ENCODE measurements around the gene GOLT1B. TPM values are rescaled to one million over a fixed set of nuclear protein-coding genes. Genes with fewer than 3 reads are reported as not detected.
A peak's percentile ranks its signal among the peaks of the same experiment; 100 is the strongest.

GOLT1B gene
- total RNA-seq, 1 donor, result 99.3 TPM

DNA sequence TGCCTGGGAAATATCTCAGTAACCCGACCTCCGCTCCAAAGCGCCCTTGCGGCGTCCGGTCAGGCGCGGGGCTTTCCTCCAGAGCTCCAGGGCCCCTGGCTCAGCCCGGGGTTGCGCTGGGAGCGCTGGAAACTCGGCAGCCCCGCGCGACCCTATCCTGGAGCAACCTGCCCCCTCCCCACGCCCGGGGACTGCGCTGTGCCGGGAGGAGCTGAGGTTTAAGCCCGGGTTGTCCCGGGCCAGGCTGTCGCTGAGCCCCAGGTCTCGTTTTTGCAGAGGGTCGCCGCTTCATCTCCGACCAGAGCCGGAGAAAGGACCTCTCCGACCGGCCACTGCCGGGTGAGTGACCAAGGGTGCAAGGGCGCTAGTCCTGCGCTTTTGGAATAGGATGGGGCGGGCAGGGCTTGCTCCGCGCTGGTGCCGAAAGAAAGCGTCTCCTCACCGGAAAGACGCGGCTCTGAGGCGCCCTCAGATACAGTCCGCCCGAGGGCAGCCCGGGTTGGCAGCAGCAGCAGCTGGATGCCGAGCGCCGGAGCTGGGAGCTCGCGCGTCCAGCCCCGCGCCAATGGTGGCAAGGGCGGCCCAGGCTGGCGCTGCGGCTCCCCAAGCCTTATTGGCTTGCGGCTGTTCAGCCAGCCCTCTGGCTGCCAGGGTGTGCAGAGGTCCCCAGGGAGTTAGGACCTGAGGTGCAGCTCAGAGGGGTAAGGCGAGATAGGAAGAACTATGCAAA, 26.0 kb downstream of the GOLT1B start:
- TF ChIP-seq, protein P1, sequence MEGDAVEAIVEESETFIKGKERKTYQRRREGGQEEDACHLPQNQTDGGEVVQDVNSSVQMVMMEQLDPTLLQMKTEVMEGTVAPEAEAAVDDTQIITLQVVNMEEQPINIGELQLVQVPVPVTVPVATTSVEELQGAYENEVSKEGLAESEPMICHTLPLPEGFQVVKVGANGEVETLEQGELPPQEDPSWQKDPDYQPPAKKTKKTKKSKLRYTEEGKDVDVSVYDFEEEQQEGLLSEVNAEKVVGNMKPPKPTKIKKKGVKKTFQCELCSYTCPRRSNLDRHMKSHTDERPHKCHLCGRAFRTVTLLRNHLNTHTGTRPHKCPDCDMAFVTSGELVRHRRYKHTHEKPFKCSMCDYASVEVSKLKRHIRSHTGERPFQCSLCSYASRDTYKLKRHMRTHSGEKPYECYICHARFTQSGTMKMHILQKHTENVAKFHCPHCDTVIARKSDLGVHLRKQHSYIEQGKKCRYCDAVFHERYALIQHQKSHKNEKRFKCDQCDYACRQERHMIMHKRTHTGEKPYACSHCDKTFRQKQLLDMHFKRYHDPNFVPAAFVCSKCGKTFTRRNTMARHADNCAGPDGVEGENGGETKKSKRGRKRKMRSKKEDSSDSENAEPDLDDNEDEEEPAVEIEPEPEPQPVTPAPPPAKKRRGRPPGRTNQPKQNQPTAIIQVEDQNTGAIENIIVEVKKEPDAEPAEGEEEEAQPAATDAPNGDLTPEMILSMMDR (IDR thresholded peaks at IDR 0.05; ENCODE audit: insufficient read depth, low read depth, low read length), result no peak
- peak; percentile 37 for DNase-seq (ENCODE audit: low read depth)
- peak overlapping the region; percentile 65 for H3K4me3 ChIP-seq (ENCODE audit: low read depth, low read length)

DNA sequence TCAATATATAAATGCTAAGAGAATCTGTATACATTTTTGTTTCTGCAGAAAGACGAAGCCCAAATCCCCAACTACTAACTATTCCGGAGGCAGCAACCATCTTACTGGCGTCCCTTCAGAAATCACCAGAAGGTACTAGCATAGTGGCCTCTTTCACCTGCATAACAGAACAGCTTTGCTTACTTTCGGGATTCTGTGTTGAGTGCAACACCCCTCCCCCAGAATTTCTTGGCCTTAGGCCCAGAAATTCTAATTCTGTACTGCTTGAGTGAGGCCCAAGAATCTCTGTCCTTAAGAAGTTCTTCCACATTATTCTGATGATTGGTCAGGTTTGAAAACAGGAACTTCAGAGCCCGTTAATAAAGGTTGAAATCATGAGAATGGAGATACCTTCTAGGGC, 27.4 kb downstream of the GOLT1B start:
- DNase-seq (ENCODE audit: low read depth), result no peak
- no peak overlapping the region for H3K4me3 ChIP-seq (ENCODE audit: low read depth, low read length)
- TF ChIP-seq, protein P1 (IDR thresholded peaks at IDR 0.05; ENCODE audit: insufficient read depth, low read depth, low read length), result no peak

DNA sequence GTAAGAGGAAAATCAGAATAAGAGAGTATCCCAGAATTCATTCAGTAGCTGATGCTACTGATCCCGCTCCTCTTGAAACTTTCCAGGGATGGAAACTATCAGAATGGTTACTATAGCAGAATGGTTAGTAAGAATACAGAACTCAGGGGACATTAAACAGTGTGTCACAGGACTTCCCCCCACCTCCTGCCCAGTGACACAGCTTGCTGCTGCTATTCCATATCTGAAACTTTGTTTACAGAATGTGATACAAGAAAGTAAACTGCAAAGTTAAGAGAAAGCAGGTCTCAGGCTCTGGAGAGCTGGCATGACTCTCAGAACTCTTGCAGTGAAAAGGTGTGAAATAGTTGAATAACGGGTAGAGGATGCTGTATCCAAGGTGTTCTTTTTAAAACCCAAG, 27.9 kb downstream of the GOLT1B start:
- no peak overlapping the region for H3K4me3 ChIP-seq (ENCODE audit: low read depth, low read length)
- TF ChIP-seq, protein P1 (IDR thresholded peaks at IDR 0.05; ENCODE audit: insufficient read depth, low read depth, low read length), result no peak
- no peak for DNase-seq (ENCODE audit: low read depth)

DNA sequence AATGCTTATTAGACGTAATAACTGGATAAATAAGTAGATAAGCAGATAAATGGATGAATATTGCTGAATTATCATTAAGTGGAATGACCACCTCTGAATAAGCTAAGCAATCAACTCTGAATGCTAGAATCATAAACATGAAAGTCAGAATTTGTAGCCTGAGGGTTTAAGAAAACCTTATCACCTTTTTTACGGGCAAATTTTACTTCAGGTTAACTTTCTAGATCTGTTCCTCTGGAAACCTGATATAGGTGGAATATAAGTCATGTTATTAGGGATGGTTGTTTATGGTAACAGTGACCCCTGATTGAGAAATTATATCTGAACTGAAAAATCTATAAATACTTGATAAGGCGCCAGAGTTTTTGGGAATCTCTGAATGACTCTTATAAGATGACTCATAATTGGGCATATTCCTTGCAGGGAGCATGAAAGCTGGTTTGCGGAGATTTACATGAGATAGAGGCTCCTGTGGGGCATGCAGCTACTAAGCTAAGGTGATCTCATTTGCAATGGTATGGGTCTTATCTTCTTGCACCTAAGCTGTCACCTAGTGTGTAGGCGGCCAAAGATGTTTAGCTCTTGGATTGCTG, 36.6 kb downstream of the GOLT1B start:
- TF ChIP-seq, protein P1 (IDR thresholded peaks at IDR 0.05; ENCODE audit: insufficient read depth, low read depth, low read length), result no peak
- DNase-seq (ENCODE audit: low read depth), result no peak
- no peak overlapping the region for H3K4me3 ChIP-seq (ENCODE audit: low read depth, low read length)

DNA sequence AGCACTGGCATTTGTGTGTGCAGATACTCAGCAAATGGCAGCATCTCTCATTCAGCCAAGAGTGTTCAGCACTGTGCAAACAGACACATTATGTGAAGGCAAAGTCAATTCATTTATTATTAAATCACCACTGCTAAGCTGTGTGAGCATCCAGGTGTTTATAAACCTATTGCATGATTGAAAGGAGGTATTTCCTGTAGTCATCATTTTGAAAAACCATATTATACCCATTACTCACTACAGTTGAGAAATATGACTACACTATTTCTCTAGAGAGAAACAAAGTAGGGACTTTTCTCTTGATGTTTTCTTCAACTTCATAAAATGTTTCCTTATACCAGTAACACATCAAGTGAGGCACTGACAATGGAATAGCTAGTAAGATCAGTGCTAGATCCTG, 38.2 kb downstream of the GOLT1B start:
- H3K4me3 ChIP-seq (ENCODE audit: low read depth, low read length), result no peak overlapping the region
- DNase-seq (ENCODE audit: low read depth), result no peak
- TF ChIP-seq, protein P1 (IDR thresholded peaks at IDR 0.05; ENCODE audit: insufficient read depth, low read depth, low read length), result no peak

DNA sequence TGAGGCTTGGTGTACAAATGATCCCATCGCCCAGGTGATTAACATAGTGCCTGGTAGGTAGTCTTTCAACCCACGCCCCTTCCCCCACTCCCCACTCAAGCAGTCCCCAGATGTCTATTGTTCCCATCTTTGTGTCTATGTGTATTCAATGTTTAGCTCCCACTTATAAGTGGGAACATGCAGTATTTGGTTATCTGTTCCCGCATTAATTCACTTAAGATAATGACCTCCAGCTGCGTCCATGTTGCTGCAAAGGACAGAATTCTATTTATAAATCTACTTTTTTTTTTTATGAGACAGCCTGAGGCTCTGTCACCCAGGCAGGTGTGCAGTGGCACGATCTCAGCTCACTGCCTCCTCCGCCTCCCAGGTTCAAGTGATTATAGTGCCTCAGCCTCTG, 40.2 kb downstream of the GOLT1B start:
- TF ChIP-seq, protein P1 (IDR thresholded peaks at IDR 0.05; ENCODE audit: insufficient read depth, low read depth, low read length), result no peak
- no peak overlapping the region for H3K4me3 ChIP-seq (ENCODE audit: low read depth, low read length)
- DNase-seq (ENCODE audit: low read depth), result no peak
